ENCODE data around the gene DUOX1. TPM values are rescaled to one million over a fixed set of nuclear protein-coding genes. Genes with fewer than 3 reads are reported as not detected.

DUOX1 gene
- total RNA-seq, 1 donor from 2014 or later, result 0.12 TPM

DNA sequence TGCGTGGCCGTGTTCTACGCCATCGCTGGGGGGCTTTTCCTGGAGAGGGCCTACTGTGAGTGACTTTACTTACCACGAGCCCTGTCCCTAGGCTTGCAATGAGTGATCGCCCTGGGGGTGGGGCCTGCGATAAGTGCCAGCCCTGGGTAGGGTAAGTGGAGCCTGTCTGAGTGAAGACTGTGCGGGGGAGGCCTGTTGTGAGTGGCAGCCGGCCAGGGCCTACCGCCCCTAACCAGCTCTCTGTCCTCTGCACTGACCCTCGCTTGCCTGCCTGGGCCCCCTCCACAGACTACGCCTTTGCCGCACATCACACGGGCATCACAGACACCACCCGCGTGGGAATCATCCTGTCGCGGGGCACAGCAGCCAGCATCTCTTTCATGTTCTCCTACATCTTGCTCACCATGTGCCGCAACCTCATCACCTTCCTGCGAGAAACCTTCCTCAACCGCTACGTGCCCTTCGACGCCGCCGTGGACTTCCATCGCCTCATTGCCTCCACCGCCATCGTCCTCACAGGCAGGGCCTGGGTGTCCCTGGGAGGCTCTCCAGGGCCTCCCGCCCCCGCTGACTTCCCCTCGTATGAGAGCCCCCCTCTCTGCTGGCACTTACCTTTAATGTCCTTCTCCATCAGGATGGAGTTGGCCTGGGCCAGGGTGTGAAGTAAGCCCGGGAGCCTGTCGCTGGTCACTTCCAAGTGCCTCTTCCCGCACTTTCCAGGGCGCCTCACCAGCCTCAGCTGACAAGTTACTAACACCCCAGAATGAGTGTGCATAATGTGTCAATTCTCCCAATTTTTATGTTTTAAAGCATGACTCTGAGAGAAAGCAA, 22.4 kb downstream of the DUOX1 start:
- H3K4me3 ChIP-seq (ENCODE audit: low read depth, low read length), result no peak overlapping the region
- TF ChIP-seq, protein P1, sequence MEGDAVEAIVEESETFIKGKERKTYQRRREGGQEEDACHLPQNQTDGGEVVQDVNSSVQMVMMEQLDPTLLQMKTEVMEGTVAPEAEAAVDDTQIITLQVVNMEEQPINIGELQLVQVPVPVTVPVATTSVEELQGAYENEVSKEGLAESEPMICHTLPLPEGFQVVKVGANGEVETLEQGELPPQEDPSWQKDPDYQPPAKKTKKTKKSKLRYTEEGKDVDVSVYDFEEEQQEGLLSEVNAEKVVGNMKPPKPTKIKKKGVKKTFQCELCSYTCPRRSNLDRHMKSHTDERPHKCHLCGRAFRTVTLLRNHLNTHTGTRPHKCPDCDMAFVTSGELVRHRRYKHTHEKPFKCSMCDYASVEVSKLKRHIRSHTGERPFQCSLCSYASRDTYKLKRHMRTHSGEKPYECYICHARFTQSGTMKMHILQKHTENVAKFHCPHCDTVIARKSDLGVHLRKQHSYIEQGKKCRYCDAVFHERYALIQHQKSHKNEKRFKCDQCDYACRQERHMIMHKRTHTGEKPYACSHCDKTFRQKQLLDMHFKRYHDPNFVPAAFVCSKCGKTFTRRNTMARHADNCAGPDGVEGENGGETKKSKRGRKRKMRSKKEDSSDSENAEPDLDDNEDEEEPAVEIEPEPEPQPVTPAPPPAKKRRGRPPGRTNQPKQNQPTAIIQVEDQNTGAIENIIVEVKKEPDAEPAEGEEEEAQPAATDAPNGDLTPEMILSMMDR (conservative IDR thresholded peaks at IDR 0.05; ENCODE audit: low read depth, low read length), result no peak
- DNase-seq (ENCODE audit: low read depth), result no peak

DNA sequence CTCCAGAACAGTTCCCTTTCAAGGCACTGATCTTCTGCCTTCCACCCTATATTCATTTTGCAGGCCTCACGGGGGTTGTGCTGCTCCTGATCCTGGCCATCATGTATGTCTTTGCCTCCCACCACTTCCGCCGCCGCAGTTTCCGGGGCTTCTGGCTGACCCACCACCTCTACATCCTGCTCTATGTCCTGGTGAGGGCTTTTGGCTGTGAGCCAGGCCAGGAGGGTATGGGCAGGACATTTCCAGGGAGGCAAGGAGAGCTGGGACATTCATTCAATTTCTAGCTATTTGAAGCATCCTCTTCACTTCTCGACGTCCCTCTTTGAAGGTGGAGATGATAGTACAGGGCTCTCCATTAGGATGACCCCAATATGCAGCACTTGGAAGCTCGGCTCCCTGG, 25.9 kb downstream of the DUOX1 start:
- TF ChIP-seq, protein P1 (conservative IDR thresholded peaks at IDR 0.05; ENCODE audit: low read depth, low read length), result no peak
- H3K4me3 ChIP-seq (ENCODE audit: low read depth, low read length), result no peak overlapping the region
- DNase-seq (ENCODE audit: low read depth), result no peak

DNA sequence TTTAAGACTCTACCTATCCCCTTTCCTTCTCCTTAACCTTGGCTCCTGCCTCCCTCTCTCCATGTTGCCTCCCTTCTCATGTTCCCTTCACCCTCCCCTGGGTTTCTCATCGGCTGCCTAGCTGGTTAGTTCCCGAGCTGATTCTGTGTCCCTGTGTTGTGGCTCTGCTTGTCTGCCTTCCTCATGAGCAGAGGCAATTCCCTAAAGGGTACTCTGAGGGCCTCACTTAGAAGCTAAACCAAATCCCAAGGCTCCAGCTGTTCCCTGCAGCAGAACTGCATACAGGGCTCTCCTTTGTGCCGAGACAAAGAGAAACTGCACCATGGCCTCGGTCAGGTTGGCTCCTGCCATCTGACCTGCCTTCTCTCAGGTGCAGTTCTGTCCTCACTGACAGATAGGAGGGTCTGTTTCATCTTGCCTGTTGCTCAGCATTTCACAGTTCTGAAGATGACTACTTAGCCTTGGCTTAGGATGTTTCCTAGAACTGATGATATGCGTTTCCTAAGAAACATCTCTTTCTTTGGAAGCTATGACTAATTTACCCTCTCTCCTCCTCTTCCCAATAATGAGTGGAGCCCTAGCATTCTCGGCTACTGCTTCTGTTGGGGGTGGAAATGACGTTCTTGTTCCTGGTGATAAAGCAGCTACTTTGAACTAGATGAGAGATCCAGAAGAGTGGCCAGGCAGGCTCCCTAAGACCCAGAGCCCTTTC, 27.1 kb downstream of the DUOX1 start:
- TF ChIP-seq, protein P1 (conservative IDR thresholded peaks at IDR 0.05; ENCODE audit: low read depth, low read length), result no peak
- DNase-seq (ENCODE audit: low read depth), result no peak
- no peak overlapping the region for H3K4me3 ChIP-seq (ENCODE audit: low read depth, low read length)

DNA sequence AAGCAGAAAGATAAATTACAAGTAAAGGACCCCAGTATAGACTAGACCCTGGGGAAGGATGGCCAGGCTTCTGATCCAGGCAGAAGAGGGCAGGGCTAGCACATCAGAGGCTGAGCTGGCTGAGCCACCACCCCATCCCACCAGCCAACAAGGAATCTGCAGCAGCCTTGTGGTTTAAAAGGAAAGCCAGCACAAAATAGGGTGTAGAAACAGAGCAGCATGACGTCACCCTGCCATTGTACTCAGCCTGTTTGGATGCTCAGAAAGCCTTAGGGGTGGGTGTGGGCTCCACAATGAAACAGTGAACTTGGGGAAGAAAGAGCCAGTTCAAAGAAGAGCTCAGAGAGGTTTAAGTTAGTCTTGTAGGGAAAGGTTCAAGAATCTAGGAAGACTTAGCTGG, 28.2 kb downstream of the DUOX1 start:
- no peak overlapping the region for H3K4me3 ChIP-seq (ENCODE audit: low read depth, low read length)
- TF ChIP-seq, protein P1 (conservative IDR thresholded peaks at IDR 0.05; ENCODE audit: low read depth, low read length), result no peak
- DNase-seq (ENCODE audit: low read depth), result no peak

DNA sequence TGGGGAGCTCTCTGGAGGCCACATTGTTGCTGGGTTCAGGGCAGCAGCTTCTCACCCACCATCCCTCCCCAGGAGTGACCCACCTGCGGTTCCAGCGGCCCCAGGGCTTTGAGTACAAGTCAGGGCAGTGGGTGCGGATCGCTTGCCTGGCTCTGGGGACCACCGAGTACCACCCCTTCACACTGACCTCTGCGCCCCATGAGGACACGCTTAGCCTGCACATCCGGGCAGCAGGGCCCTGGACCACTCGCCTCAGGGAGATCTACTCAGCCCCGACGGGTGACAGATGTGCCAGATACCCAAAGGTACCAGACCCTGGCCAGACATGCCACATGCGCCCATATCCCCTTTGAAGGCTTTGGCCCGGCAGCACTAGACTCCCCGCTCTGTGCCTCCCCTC, 31.9 kb downstream of the DUOX1 start:
- TF ChIP-seq, protein P1 (conservative IDR thresholded peaks at IDR 0.05; ENCODE audit: low read depth, low read length), result no peak
- DNase-seq (ENCODE audit: low read depth), result no peak

DNA sequence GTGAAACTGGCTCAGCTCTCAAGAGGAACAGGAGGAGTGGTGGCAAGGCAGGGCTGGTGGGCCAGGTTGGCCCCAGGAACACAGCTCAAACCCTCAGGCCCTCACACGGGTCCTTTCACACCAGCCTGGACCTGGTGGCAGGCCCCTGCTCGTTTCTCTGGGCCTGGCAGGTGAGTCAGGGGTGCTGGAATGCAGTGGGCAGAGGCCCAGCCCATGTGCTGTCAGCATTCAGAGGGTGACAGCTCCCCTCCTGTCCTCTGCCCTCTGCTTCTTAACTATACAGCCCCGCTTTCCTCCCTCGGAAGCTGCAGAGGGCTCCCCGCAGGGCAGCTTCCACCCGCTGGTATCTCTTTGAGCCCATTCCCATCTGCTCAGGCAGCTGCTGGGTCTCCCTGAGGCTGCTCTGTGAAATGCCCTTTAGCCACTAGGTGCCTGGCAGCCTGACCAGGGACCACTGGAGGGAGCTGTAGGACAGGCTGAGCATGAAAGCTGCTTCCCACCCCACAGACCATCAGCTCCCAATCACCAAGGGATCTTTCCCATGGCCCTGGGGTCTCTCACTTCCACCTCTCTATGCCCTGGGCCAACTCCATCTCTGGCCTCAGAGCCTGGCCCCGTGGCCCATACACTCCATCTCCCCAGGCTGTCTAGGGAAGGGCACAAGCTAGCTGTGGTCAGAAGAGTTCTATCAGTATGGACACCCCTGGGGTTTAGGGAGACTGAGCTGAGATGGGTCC, 33.1 kb downstream of the DUOX1 start:
- DNase-seq (ENCODE audit: low read depth), result peak; percentile 27
- TF ChIP-seq, protein P1 (conservative IDR thresholded peaks at IDR 0.05; ENCODE audit: low read depth, low read length), result peak; percentile 99
- no peak overlapping the region for H3K4me3 ChIP-seq (ENCODE audit: low read depth, low read length)

More for the DNA sequence above, 31.9 kb downstream of the DUOX1 start:
- H3K4me3 ChIP-seq (ENCODE audit: low read depth, low read length), result no peak overlapping the region

Measured in epithelial cell of proximal tubule (primary cell).